ENCODE data around the gene HDAC4. TPM values are rescaled to one million over a fixed set of nuclear protein-coding genes. Genes with fewer than 3 reads are reported as not detected.

The HDAC4 gene
- total and polyA plus RNA-seq, 2 donors (not counting 1 experiment from before 2014, with no cell fraction given): 13.5 to 46.0 TPM

- WGBS (ENCODE audit: insufficient coverage): 98% methylated on average over 26 of the region's 33 CpGs
- Histone ChIP-seq H3K4me2 (replicated peaks; ENCODE audit: low read depth, low read length, poor library complexity, severe bottlenecking) (no peak overlapping the region), H3K4me1 (ENCODE audit: control insufficient read depth in 2 of 2, insufficient read depth in 2 of 2, low read length in 2 of 2) (peaks cover 0 to 9% of the 10 kb centered on the region in 2 donors), H3K4me3 (ENCODE audit: control extremely low read depth in 1 of 5, extremely low read depth in 1 of 5, insufficient read depth in 1 of 5, low read depth in 2 of 5, low read length in 4 of 5) (no peak overlapping the region), H3K9me3 (ENCODE audit: control extremely low read depth in 1 of 3, control insufficient read depth in 2 of 3, insufficient read depth in 1 of 3, low read length in 2 of 3) (peaks cover 0 to 14% (median 5%) of the 10 kb centered on the region in 3 donors), H3K27ac (ENCODE audit: low read length in 2 of 2) (no peak overlapping the region), H2AFZ (ENCODE audit: insufficient read depth, low read depth, low read length, poor library complexity, severe bottlenecking) (no peak overlapping the region), H3K9ac (ENCODE audit: low read length) (no peak overlapping the region), H3K36me3 (replicated peaks in 1 of 2; ENCODE audit: control extremely low read depth in 1 of 2, control insufficient read depth in 1 of 2, extremely low read depth in 1 of 2, insufficient read depth in 2 of 2, low read length in 1 of 2) (peaks cover 0 to 4% of the 10 kb centered on the region in 2 experiments), H3K79me2 (ENCODE audit: control insufficient read depth, insufficient read depth, low read length) (peaks cover 87% of the 10 kb centered on the region), H4K20me1 (ENCODE audit: control insufficient read depth, insufficient read depth, low read length, poor library complexity, severe bottlenecking) (peaks cover 19% of the 10 kb centered on the region), H3K27me3 (replicated peaks in 1 of 4; ENCODE audit: control extremely low read depth in 1 of 4, control insufficient read depth in 3 of 4, insufficient read depth in 4 of 4, low read length in 3 of 4) (no peaks in the 10 kb centered on the region)
- ATAC-seq (ENCODE audit: low read depth) (no peak), DNase-seq (no peak)
- CTCF ChIA-PET: no interaction called here
- Mint-ChIP-seq H3K4me1 (peaks cover 12% of the 10 kb centered on the region), H3K27ac (no peak overlapping the region), H3K4me3 (no peak overlapping the region), H3K27me3 (no peaks in the 10 kb centered on the region), H3K9me3 (ENCODE audit: insufficient read depth) (no peaks in the 10 kb centered on the region)
- intact Hi-C loops (cut with micrococcal nuclease): no loop called here
- TF ChIP-seq CTCF (IDR thresholded peaks at IDR 0.05) (no peak), EZH2 (IDR thresholded peaks at IDR 0.05; ENCODE audit: borderline replicate concordance, insufficient read depth, low read depth, low read length, poor library complexity, severe bottlenecking) (no peak)
- POLR2A ChIA-PET: no interaction called here
Measured at GRCh38 chr2:239312741-239313667, 87.8 kb downstream of the HDAC4 start.

GRCh38 chr2:239312081-239312511 lies 88.7 kb downstream of the HDAC4 start:
- H3K79me2 ChIP-seq (ENCODE audit: control insufficient read depth, insufficient read depth, low read length): peaks cover 96% of the 10 kb centered on the region
- H3K27ac ChIP-seq (ENCODE audit: low read length in 2 of 2): no peak overlapping the region
- H3K9ac ChIP-seq (ENCODE audit: low read length): no peak overlapping the region
- intact Hi-C loops (cut with micrococcal nuclease): no loop called here
- H3K27me3 ChIP-seq (replicated peaks in 1 of 4; ENCODE audit: control extremely low read depth in 1 of 4, control insufficient read depth in 3 of 4, insufficient read depth in 4 of 4, low read length in 3 of 4): no peaks in the 10 kb centered on the region
- H3K4me3 Mint-ChIP-seq: no peak overlapping the region
- TF ChIP-seq CTCF (IDR thresholded peaks at IDR 0.05) (no peak), EZH2 (IDR thresholded peaks at IDR 0.05; ENCODE audit: borderline replicate concordance, insufficient read depth, low read depth, low read length, poor library complexity, severe bottlenecking) (no peak)
- H3K9me3 Mint-ChIP-seq (ENCODE audit: insufficient read depth): no peaks in the 10 kb centered on the region
- H3K9me3 ChIP-seq (ENCODE audit: control extremely low read depth in 1 of 3, control insufficient read depth in 2 of 3, insufficient read depth in 1 of 3, low read length in 2 of 3): peaks cover 0 to 14% (median 5%) of the 10 kb centered on the region in 3 donors
- peaks cover 0 to 9% of the 10 kb centered on the region in 2 donors for H3K4me1 ChIP-seq (ENCODE audit: control insufficient read depth in 2 of 2, insufficient read depth in 2 of 2, low read length in 2 of 2)
- H3K27me3 Mint-ChIP-seq: no peaks in the 10 kb centered on the region
- peaks cover 12% of the 10 kb centered on the region for H3K4me1 Mint-ChIP-seq
- ATAC-seq (ENCODE audit: low read depth) (no peak), DNase-seq (no peak)
- 96% methylated on average over 10 of the region's 10 CpGs for WGBS (ENCODE audit: insufficient coverage)
- ChIA-PET CTCF (no interaction called here), POLR2A (no interaction called here)
- H3K36me3 ChIP-seq (replicated peaks in 1 of 2; ENCODE audit: control extremely low read depth in 1 of 2, control insufficient read depth in 1 of 2, extremely low read depth in 1 of 2, insufficient read depth in 2 of 2, low read length in 1 of 2): peaks cover 0 to 4% of the 10 kb centered on the region in 2 experiments
- H2AFZ ChIP-seq (ENCODE audit: insufficient read depth, low read depth, low read length, poor library complexity, severe bottlenecking): no peak overlapping the region
- no peak overlapping the region for H3K4me3 ChIP-seq (ENCODE audit: control extremely low read depth in 1 of 5, extremely low read depth in 1 of 5, insufficient read depth in 1 of 5, low read depth in 2 of 5, low read length in 4 of 5)
- H4K20me1 ChIP-seq (ENCODE audit: control insufficient read depth, insufficient read depth, low read length, poor library complexity, severe bottlenecking): peaks cover 23% of the 10 kb centered on the region
- no peak overlapping the region for H3K4me2 ChIP-seq (replicated peaks; ENCODE audit: low read depth, low read length, poor library complexity, severe bottlenecking)
- H3K27ac Mint-ChIP-seq: no peak overlapping the region
